Esophagus muscularis mucosa (tissue), 4 donors: ENCODE results near the gene TEX29. TPM values are rescaled to one million over a fixed set of nuclear protein-coding genes. Genes with fewer than 3 reads are reported as not detected.

Experiments
- DNase-seq: peaks from one replicate; pipeline ENCODE4 v3.0.0-alpha.2; 2017; ENCODE audit errors: extremely low spot score
- H3K27ac ChIP-seq, 4 donors: fragments of 200-600 bp; sonication (generic); replicated peaks in 1 of 4; 1 replicate in 3 of 4; 2 replicates in 1 of 4; pipeline ENCODE4 v1.5.1; 2016 to 2019; ENCODE audit warnings: mild to moderate bottlenecking in 1 of 4
- H3K27me3 ChIP-seq, 4 donors: fragments of 200-600 bp; sonication (generic); one replicate each; pipeline versions ENCODE4 v1.5.1 to v1.6.0; 2016 to 2019
- H3K36me3 ChIP-seq, 4 donors: fragments of 200-600 bp; sonication (generic); one replicate each; pipeline ENCODE4 v1.5.1; 2016 to 2019
- H3K4me1 ChIP-seq, 4 donors: fragments of 200-600 bp; sonication (generic); one replicate each; pipeline ENCODE4 v1.5.1; 2016 to 2019
- H3K4me3 ChIP-seq, 4 donors: fragments of 200-600 bp; sonication (generic); 1 replicate in 2 of 4; 2 replicates in 2 of 4; pipeline ENCODE4 v1.5.1; 2016 to 2019; ENCODE audit warnings: mild to moderate bottlenecking in 4 of 4, moderate library complexity in 1 of 4
- H3K9me3 ChIP-seq, 4 donors: fragments of 200-600 bp; sonication (generic); 1 replicate in 3 of 4; 2 replicates in 1 of 4; pipeline ENCODE4 v1.5.1; 2016 to 2019
- CTCF ChIP-seq, 3 experiments: fragments of 200-600 bp in 2 of 3; fragments of 450-650 bp in 1 of 3; sonication (generic) in 2 of 3; IDR thresholded peaks; one replicate each; pipeline ENCODE4 v1.5.1; 2017 to 2019; ENCODE audit warnings: antibody characterized with exemption in 3 of 3, mild to moderate bottlenecking in 2 of 3, moderate library complexity in 1 of 3
- EP300 ChIP-seq: sonication (generic); formaldehyde crosslinking; IDR thresholded peaks from one replicate; pipeline ENCODE4 v1.6.1; 2017; ENCODE audit warnings: antibody characterized with exemption
- POLR2A ChIP-seq: fragments of 450-650 bp; IDR thresholded peaks from one replicate; pipeline ENCODE4 v1.6.1; 2017; ENCODE audit warnings: antibody characterized with exemption, moderate library complexity, mild to moderate bottlenecking, low read depth
- POLR2AphosphoS5 ChIP-seq, 2 donors: sonication (generic); formaldehyde crosslinking; IDR thresholded peaks; one replicate each; pipeline ENCODE4 v1.6.1; 2017; ENCODE audit warnings: antibody characterized with exemption in 2 of 2
- WGBS: methylation state at CpG from one replicate; pipeline ENCODE4 v1.1.5; 2018; 5-methylcytosine and 5-hydroxymethylcytosine counted together
- intact Hi-C: fragments of 100-400 bp; cut with DNase I; formaldehyde crosslinking; loops from one replicate; pipeline ENCODE4 v1.15.1; 2023
- total RNA-seq, 4 donors: library from RNA; depleted of rRNA; stranded (reverse); fragments of >200 nt; gene quantifications; one replicate each; pipeline versions ENCODE4 v1.1.0 to v1.2.1, GENCODE V29; 2016

Gene TEX29
- total RNA-seq, 4 donors from 2014 or later, result 0.83 to 0.99 TPM; not detected in 2

DNA sequence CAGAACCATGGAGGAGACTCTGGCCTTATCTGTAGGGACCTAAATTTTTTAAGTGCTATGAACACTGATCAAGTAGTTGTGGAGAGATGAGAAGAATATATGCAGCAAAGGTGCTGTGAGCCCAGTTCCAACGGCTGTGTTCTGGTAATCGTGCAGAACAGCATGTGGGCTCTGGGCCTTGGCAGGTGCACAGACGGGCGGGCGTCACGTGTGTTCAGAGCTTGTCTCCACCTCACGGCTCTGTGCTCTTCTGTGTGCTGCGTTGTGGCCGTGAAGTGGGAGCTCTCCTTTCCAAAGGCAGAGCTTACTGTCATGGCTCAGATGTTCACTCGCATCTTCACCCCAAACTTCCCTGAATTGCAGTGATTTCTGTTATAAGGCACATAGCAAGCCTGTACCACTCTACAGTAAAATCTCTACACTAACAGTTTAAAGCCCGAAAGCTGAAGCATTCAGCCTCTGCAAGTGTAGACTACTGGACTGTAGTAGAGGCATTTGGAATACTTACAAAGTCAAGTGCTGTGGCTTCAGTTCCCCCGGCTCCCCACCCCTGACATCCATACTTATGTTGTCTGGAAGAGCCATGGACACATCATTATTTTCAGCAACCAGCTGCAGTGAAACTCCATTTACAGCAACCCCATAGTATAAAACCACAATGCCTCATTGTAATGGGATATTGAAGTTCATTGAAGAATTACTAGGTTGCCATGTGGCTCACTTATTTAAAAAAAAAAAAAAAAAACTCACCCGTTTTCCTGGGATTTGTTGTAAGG is 27.5 kb upstream of the TEX29 start:
- no peak for DNase-seq
- H3K4me3 ChIP-seq, result no peak overlapping the region
- H3K4me1 ChIP-seq, result no peaks in the 10 kb centered on the region
- no peaks in the 10 kb centered on the region for H3K27me3 ChIP-seq
- no peak overlapping the region for H3K27ac ChIP-seq
- no peaks in the 10 kb centered on the region for H3K9me3 ChIP-seq
- TF ChIP-seq EP300, result no peak
- no peak for TF ChIP-seq CTCF (IDR thresholded peaks at IDR 0.05)
- peaks cover 26 to 89% (median 71%) of the 10 kb centered on the region in 4 donors for H3K36me3 ChIP-seq
- WGBS, result 93% methylated on average over 13 of the region's 13 CpGs
- intact Hi-C loops, result no loop called here

DNA sequence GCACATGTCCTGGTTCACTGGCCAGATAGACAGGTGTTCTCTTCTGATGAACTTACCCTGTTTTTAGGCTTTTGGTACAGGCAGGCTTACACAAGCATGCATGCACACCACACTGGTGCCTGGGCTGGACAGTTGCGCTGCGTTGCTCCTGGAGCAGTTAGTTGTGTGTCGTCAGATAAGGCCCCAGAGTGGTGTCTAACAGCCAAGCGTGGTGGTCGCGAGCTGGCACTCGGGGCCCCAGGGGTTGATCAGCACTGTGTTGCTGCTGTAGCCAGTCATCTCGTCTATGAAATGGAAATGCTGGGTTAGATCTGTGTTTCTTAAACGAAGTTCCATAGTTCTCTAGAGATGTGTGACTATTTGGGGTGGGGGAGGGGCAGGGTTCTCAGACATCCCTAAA is 24.6 kb upstream of the TEX29 start:
- TF ChIP-seq EP300, result no peak
- no peak for DNase-seq
- no peak overlapping the region for H3K4me3 ChIP-seq
- peaks cover 26 to 79% (median 57%) of the 10 kb centered on the region in 4 donors for H3K36me3 ChIP-seq
- WGBS, result 95% methylated on average over 9 of the region's 9 CpGs
- no peaks in the 10 kb centered on the region for H3K4me1 ChIP-seq
- no peaks in the 10 kb centered on the region for H3K27me3 ChIP-seq
- no peak overlapping the region for H3K27ac ChIP-seq
- no peaks in the 10 kb centered on the region for H3K9me3 ChIP-seq
- intact Hi-C loops, result no loop called here

- H3K27me3 ChIP-seq, result no peaks in the 10 kb centered on the region
- no peak for TF ChIP-seq EP300
- no peak for TF ChIP-seq CTCF (IDR thresholded peaks at IDR 0.05)
- TF ChIP-seq POLR2A, result no peak
- TF ChIP-seq POLR2AphosphoS5 (IDR thresholded peaks at IDR 0.05), result no peak
- peaks cover 31 to 79% (median 57%) of the 10 kb centered on the region in 4 donors for H3K36me3 ChIP-seq
- intact Hi-C loops, result no loop called here
- WGBS, result 80% methylated on average over 6 of the region's 6 CpGs
- no peaks in the 10 kb centered on the region for H3K4me1 ChIP-seq
- no peak for DNase-seq
- H3K4me3 ChIP-seq, result no peak overlapping the region
- H3K9me3 ChIP-seq, result no peaks in the 10 kb centered on the region
- H3K27ac ChIP-seq, result no peak overlapping the region
Measured at GRCh38 chr13:111296417-111296816, 24.0 kb upstream of the TEX29 start.

- Histone ChIP-seq H3K36me3 (peaks cover 38 to 79% (median 59%) of the 10 kb centered on the region in 4 donors), H3K4me3 (no peak overlapping the region), H3K27me3 (no peaks in the 10 kb centered on the region), H3K4me1 (no peaks in the 10 kb centered on the region), H3K9me3 (no peaks in the 10 kb centered on the region), H3K27ac (no peak overlapping the region)
- DNase-seq, result no peak
- WGBS, result 95% methylated on average over 11 of the region's 13 CpGs
- TF ChIP-seq EP300, result no peak
- no peak for TF ChIP-seq POLR2AphosphoS5 (IDR thresholded peaks at IDR 0.05)
- no peak for TF ChIP-seq CTCF (IDR thresholded peaks at IDR 0.05)
- no peak for TF ChIP-seq POLR2A
- intact Hi-C loops, result no loop called here
Measured at GRCh38 chr13:111298214-111298975, 22.0 kb upstream of the TEX29 start.

DNA sequence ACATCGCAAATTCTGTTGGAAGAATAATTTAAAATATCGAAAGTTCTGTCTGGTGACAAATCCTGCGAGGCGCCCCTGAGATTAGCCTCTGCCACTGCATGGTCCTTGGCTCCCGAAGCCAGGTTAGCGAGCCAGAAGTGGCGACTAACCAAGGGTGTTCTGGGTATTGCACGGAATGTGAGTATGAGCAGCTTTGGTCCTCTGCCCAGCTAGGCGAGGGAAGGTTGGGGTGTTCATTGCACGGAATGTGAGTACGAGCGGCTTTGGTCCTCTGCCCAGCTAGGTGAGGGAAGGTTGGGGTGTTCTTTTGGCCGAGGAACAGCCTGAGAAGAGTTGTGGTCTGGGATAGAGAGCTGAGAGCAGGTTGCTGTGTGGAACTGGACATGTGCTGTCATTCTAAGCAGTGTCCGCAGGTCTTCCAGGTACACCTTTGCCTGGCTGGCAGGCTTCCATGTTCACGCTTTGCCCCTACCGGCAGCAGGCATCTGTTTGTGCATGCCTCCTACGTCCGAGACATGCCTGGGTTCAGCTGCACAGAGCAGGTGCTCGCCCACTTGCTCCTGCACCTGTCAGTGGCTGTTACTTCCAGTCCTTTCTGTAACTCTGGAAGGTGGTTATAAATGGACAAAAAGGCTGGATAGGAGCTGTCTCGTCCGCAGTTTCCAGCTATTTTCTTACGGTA is 18.3 kb upstream of the TEX29 start:
- DNase-seq, result no peak
- intact Hi-C loops, result no loop called here

More for the DNA sequence above, 18.3 kb upstream of the TEX29 start:
- Histone ChIP-seq H3K9me3 (no peaks in the 10 kb centered on the region), H3K36me3 (peaks cover 72 to 83% (median 74%) of the 10 kb centered on the region in 4 donors), H3K4me3 (no peak overlapping the region), H3K27ac (no peak overlapping the region), H3K27me3 (no peaks in the 10 kb centered on the region), H3K4me1 (no peaks in the 10 kb centered on the region)
- 96% methylated on average over 22 of the region's 22 CpGs for WGBS
- TF ChIP-seq CTCF (IDR thresholded peaks at IDR 0.05), result no peak
